H1 (cell line): Measurements from ENCODE around the gene PABPC1L. TPM values are rescaled to one million over a fixed set of nuclear protein-coding genes. Genes with fewer than 3 reads are reported as not detected.

Experiments used
- CTCF ChIA-PET: fragments of 300-600 bp; sonication (Branson Sonifier 250); formaldehyde crosslinking; loops from one replicate; lab custom pipeline; 2021; ENCODE audit not compliant: partially characterized antibody; lab: Charles Lee
- POLR2A ChIA-PET: fragments of 300-600 bp; sonication (Branson Sonifier 250); formaldehyde crosslinking; loops from one replicate; lab custom pipeline; 2021; ENCODE audit warnings: inconsistent platforms; ENCODE audit not compliant: partially characterized antibody; lab: Charles Lee
- DNase-seq, 2 experiments: peaks; one replicate each; pipeline versions ENCODE4 v3.0.0 to v3.0.0-alpha.2; 2010 to 2022; ENCODE audit warnings: low spot score in 2 of 2, low read depth in 1 of 2, mixed read lengths in 1 of 2
- FAIRE-seq: peaks from 2 replicates; lab custom pipeline; 2011; peaks lifted over from hg19 to GRCh38; lab: Jason Lieb, UNC
- H2AFZ ChIP-seq: 2 replicates; pipeline ENCODE4 v1.8.1; 2012; ENCODE audit warnings: low read length, inconsistent platforms
- H2AK5ac ChIP-seq: 2 replicates; pipeline ENCODE4 v1.6.1; 2013; ENCODE audit warnings: low read depth, low read length
- H2BK120ac ChIP-seq: replicated peaks from 2 replicates; pipeline ENCODE3; 2013; ENCODE audit warnings: low read depth, low read length, inconsistent platforms
- H2BK12ac ChIP-seq: 2 replicates; pipeline ENCODE4 v1.6.1; 2013; ENCODE audit warnings: low read depth, low read length
- H2BK15ac ChIP-seq: 2 replicates; pipeline ENCODE4 v1.6.1; 2013; ENCODE audit warnings: low read length
- H2BK20ac ChIP-seq: 2 replicates; pipeline ENCODE4 v1.6.1; 2013; ENCODE audit warnings: low read length
- H2BK5ac ChIP-seq: 2 replicates; pipeline ENCODE4 v1.6.1; 2013; ENCODE audit warnings: low read depth, low read length
- H3K14ac ChIP-seq: 2 replicates; pipeline ENCODE4 v1.6.1; 2013; ENCODE audit warnings: inconsistent platforms; ENCODE audit not compliant: insufficient read length
- H3K18ac ChIP-seq: 2 replicates; pipeline ENCODE4 v1.6.1; 2013; ENCODE audit warnings: low read length; ENCODE audit errors: extremely low read depth
- H3K23ac ChIP-seq: 2 replicates; pipeline ENCODE4 v1.6.1; 2013; ENCODE audit warnings: inconsistent platforms; ENCODE audit not compliant: insufficient read length
- H3K23me2 ChIP-seq: 2 replicates; pipeline ENCODE4 v1.6.1; 2013; ENCODE audit warnings: low read depth, low read length
- H3K27ac ChIP-seq: 2 replicates; pipeline ENCODE4 v1.6.1; 2011; ENCODE audit warnings: low read depth, low read length, inconsistent platforms
- H3K27me3 ChIP-seq, 4 experiments: replicated peaks in 1 of 4; 1 replicate in 1 of 4; 2 replicates in 3 of 4; pipeline versions ENCODE4 v1.6.1 to v1.8.1; 2011 to 2013; ENCODE audit warnings: low read length in 3 of 4, mild to moderate bottlenecking in 3 of 4, inconsistent platforms in 2 of 4, mixed read lengths in 2 of 4, moderate library complexity in 1 of 4; ENCODE audit not compliant: control insufficient read depth in 3 of 4, insufficient read depth in 3 of 4; ENCODE audit errors: extremely low read depth in 1 of 4
- H3K36me3 ChIP-seq, 4 experiments: 2 replicates each; pipeline versions ENCODE4 v1.6.1 to v1.8.1; 2011 to 2013; ENCODE audit warnings: mild to moderate bottlenecking in 4 of 4, low read length in 3 of 4, moderate library complexity in 2 of 4, control low read depth in 1 of 4, inconsistent platforms in 1 of 4; ENCODE audit not compliant: insufficient read depth in 4 of 4, control insufficient read depth in 2 of 4
- H3K4ac ChIP-seq: replicated peaks from 2 replicates; pipeline ENCODE3; 2013; ENCODE audit warnings: low read length, low read depth, mixed read lengths, inconsistent platforms; ENCODE audit not compliant: insufficient read length
- H3K4me1 ChIP-seq, 4 experiments: replicated peaks in 1 of 4; 1 replicate in 1 of 4; 2 replicates in 3 of 4; pipeline versions ENCODE4 v1.6.1 to v1.8.1; 2011 to 2013; ENCODE audit warnings: low read length in 3 of 4, inconsistent platforms in 2 of 4, mixed read lengths in 1 of 4; ENCODE audit not compliant: insufficient read depth in 4 of 4, control insufficient read depth in 3 of 4
- H3K4me2 ChIP-seq, 2 experiments: 2 replicates each; pipeline versions ENCODE4 v1.6.1 to v1.8.1; 2011 to 2013; ENCODE audit warnings: low read depth in 2 of 2, low read length in 2 of 2, control low read depth in 1 of 2, inconsistent platforms in 1 of 2, mild to moderate bottlenecking in 1 of 2; ENCODE audit not compliant: insufficient read depth in 1 of 2
- H3K4me3 ChIP-seq, 4 experiments: fragments of 200-600, 300-600 bp in 1 of 4; sonication (generic), shearing (Covaris generic), sonication (Bioruptor Twin) in 1 of 4; 2 replicates each; pipeline versions ENCODE4 v1.5.1 to v1.8.1; 2011 to 2016; ENCODE audit warnings: low read length in 4 of 4, low read depth in 3 of 4, control low read depth in 2 of 4, inconsistent platforms in 2 of 4, mild to moderate bottlenecking in 2 of 4, mixed read lengths in 1 of 4, moderate library complexity in 1 of 4; ENCODE audit not compliant: insufficient read depth in 2 of 4; ENCODE audit errors: extremely low read depth in 1 of 4
- H3K56ac ChIP-seq: replicated peaks from 2 replicates; pipeline ENCODE3; 2013; ENCODE audit warnings: low read depth, mild to moderate bottlenecking, mixed read lengths, low read length, inconsistent platforms; ENCODE audit not compliant: insufficient read length
- H3K79me1 ChIP-seq: 2 replicates; pipeline ENCODE4 v1.6.1; 2013; ENCODE audit warnings: low read depth, low read length, control low read depth
- H3K79me2 ChIP-seq, 2 experiments: 2 replicates each; pipeline versions ENCODE4 v1.6.1 to v1.8.1; 2012 to 2013; ENCODE audit warnings: low read length in 2 of 2, mild to moderate bottlenecking in 2 of 2, inconsistent platforms in 1 of 2; ENCODE audit not compliant: insufficient read depth in 2 of 2, control insufficient read depth in 1 of 2
- H3K9ac ChIP-seq, 4 experiments: replicated peaks in 1 of 4; 1 replicate in 1 of 4; 2 replicates in 3 of 4; pipeline versions ENCODE4 v1.6.1 to v1.8.1; 2011 to 2013; ENCODE audit warnings: low read depth in 3 of 4, low read length in 3 of 4, control low read depth in 2 of 4, mild to moderate bottlenecking in 2 of 4, moderate library complexity in 2 of 4, inconsistent platforms in 1 of 4; ENCODE audit errors: extremely low read depth in 1 of 4
- H3K9me3 ChIP-seq, 2 experiments: 2 replicates each; pipeline versions ENCODE4 v1.6.1 to v1.8.1; 2012 to 2013; ENCODE audit warnings: mild to moderate bottlenecking in 2 of 2, moderate library complexity in 2 of 2, control low read depth in 1 of 2, inconsistent platforms in 1 of 2, low read depth in 1 of 2, low read length in 1 of 2, mixed read lengths in 1 of 2; ENCODE audit not compliant: insufficient read depth in 2 of 2
- H4K20me1 ChIP-seq, 2 experiments: replicated peaks in 1 of 2; 2 replicates each; pipeline versions ENCODE3 to v1.8.1; 2011 to 2013; ENCODE audit warnings: inconsistent platforms in 2 of 2, low read length in 2 of 2, mild to moderate bottlenecking in 1 of 2; ENCODE audit not compliant: insufficient read depth in 2 of 2, control insufficient read depth in 1 of 2
- H4K5ac ChIP-seq: 2 replicates; pipeline ENCODE4 v1.6.1; 2013; ENCODE audit warnings: low read length, low read depth, mixed read lengths, inconsistent platforms; ENCODE audit not compliant: insufficient read length
- H4K8ac ChIP-seq: 2 replicates; pipeline ENCODE4 v1.8.0; 2013; ENCODE audit warnings: mild to moderate bottlenecking, moderate library complexity, low read length, inconsistent platforms; ENCODE audit not compliant: insufficient read depth; ENCODE audit errors: extremely low read depth
- H4K91ac ChIP-seq: replicated peaks from 2 replicates; pipeline ENCODE3; 2013; ENCODE audit warnings: low read length, mixed read lengths, inconsistent platforms; ENCODE audit not compliant: insufficient read length
- SP4 ChIP-seq: IDR thresholded peaks from 2 replicates; pipeline ENCODE4 v1.6.1; 2012; ENCODE audit warnings: low read length, inconsistent platforms
- WGBS, 2 experiments: shearing (Covaris generic) in 1 of 2; methylation state at CpG; one replicate each; pipeline versions ENCODE4 v1.1.6 to v1.1.7; 2013 to 2015; ENCODE audit warnings: low lambda C conversion rate in 2 of 2, mixed read lengths in 2 of 2, inconsistent platforms in 1 of 2, low coverage in 1 of 2, missing lambda C conversion rate in 1 of 2; ENCODE audit not compliant: insufficient replicate concordance in 2 of 2, insufficient coverage in 1 of 2, insufficient read length in 1 of 2; ENCODE audit errors: extremely low coverage in 1 of 2, missing lambda C conversion rate in 1 of 2; 5-methylcytosine and 5-hydroxymethylcytosine counted together
- polyA plus RNA-seq, 7 experiments: library from polyadenylated mRNA; depleted of rRNA in 3 of 7; stranded (reverse) in 5 of 7; unstranded in 2 of 7; fragments of >200 nt in 5 of 7; fragments of 200-250 nt in 2 of 7; gene quantifications; 1 replicate in 5 of 7; 2 replicates in 1 of 7; 4 replicates in 1 of 7; pipeline versions ENCODE4 v1.2.1 to v1.2.3, GENCODE V29; 2011 to 2013; ENCODE audit warnings: missing spikeins in 2 of 7, mixed read lengths in 2 of 7
- total RNA-seq: library from RNA; stranded (reverse); fragmentation: NEBNext Ultra II Directional; extraction: Animal tissue kit (Norgen Biotek cat#: 25700); gene quantifications from 2 replicates; pipeline ENCODE4 v1.2.1, GENCODE V29; 2021

The PABPC1L gene
- total and polyA plus RNA-seq, 2 of the 8 experiments (the other 6 are each of a cell fraction or from before 2014, with no cell fraction given) = 61.1 to 108 TPM

DNA sequence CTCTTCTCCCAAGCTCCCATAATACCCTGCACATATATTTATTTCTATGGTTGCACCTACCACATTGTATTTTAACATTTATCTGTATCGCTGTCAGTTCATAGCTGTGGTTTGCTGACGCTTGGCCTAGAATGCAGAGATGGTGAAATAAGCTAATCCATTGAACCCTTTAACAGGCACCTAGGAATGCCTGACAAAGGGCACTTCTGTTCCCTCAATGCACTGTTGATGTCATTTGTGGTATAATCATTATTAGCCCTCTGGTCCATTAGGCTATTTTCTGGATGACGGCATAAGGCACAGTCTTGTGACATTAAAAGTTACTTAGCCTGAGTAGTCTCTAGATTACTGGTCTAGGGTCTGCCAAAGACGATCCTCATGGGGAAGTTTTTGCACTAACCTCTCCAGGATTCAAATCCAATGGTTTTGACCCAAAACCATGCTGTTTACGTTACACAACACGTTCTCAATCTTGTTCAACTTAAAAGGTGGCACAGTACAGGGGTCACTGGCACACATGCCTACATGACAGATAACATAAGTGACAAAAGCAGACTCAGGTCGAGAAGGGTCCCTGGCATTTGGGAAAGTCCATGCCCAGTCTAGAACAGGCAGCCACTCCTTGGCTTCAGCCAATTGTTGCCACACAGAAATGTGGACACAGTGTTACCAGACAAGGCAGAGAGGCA lies 26.5 kb upstream of the PABPC1L start:
- POLR2A ChIA-PET = interaction anchor here (1.1 to 3.2 kb wide), 4 partner anchors 9 to 75 kb away, joined by 3 to 18 read pairs (median 4); partner anchors contain the start of gene PABPC1L
- H2AK5ac ChIP-seq = no peak overlapping the region
- no peak overlapping the region for H3K23ac ChIP-seq
- peaks cover 0 to 9% (median 7%) of the 10 kb centered on the region in 4 experiments; a peak in 5 of 7 replicates for H3K4me1 ChIP-seq
- no peak overlapping the region for H3K27ac ChIP-seq
- FAIRE-seq = no peak
- CTCF ChIA-PET = no interaction called here
- H2AFZ ChIP-seq = no peak overlapping the region
- no peaks in the 10 kb centered on the region for H3K9me3 ChIP-seq
- no peak overlapping the region for H3K4ac ChIP-seq
- no peak overlapping the region for H2BK12ac ChIP-seq
- H4K20me1 ChIP-seq = peaks cover 14 to 15% of the 10 kb centered on the region in 2 experiments
- no peak overlapping the region for H3K4me2 ChIP-seq
- no peak overlapping the region for H2BK20ac ChIP-seq
- no peak overlapping the region for H3K9ac ChIP-seq
- no peak overlapping the region for H3K56ac ChIP-seq
- H3K18ac ChIP-seq = no peak overlapping the region
- no peak overlapping the region for H2BK5ac ChIP-seq
- H3K79me1 ChIP-seq = no peaks in the 10 kb centered on the region
- no peak overlapping the region for H4K5ac ChIP-seq
- no peak for DNase-seq
- WGBS, 2 experiments = 88% methylated on average over 7 of the region's 7 CpGs; no CpG with 5 or more reads in 1 of the 2 experiments
- no peak overlapping the region for H4K8ac ChIP-seq
- no peak overlapping the region for H3K14ac ChIP-seq
- no peak overlapping the region for H2BK15ac ChIP-seq
- peaks cover 0 to 6% (median 0%) of the 10 kb centered on the region in 4 experiments; a peak in 1 of 8 replicates for H3K36me3 ChIP-seq
- no peak overlapping the region for H2BK120ac ChIP-seq
- H3K79me2 ChIP-seq = peaks cover 25 to 28% of the 10 kb centered on the region in 2 experiments
- TF ChIP-seq SP4 = no peak
- H3K4me3 ChIP-seq = no peak overlapping the region
- no peaks in the 10 kb centered on the region for H3K27me3 ChIP-seq
- peaks cover 8% of the 10 kb centered on the region for H3K23me2 ChIP-seq
- H4K91ac ChIP-seq = no peak overlapping the region
